Naive thymus-derived CD4-positive, alpha-beta T cell (primary cell): Measurements from ENCODE around the gene FABP3. TPM values are rescaled to one million over a fixed set of nuclear protein-coding genes. Genes with fewer than 3 reads are reported as not detected.

ENCODE experiments used
- ATAC-seq: fragments of 150-1000 bp; cut with Tn5 transposase; 2 replicates; pipeline ENCODE4 v1.10.0; 2021; ENCODE audit warnings: mild to moderate bottlenecking, moderate library complexity
- CTCF ChIA-PET: fragments of 350-600 bp; sonication (Branson Sonifier 250); formaldehyde crosslinking; loops from one replicate; lab custom pipeline; 2021; ENCODE audit warnings: antibody characterized with exemption; lab: Charles Lee
- POLR2A ChIA-PET: fragments of 350-600 bp; sonication (Branson Sonifier 250); formaldehyde crosslinking; loops from one replicate; lab custom pipeline; 2021; ENCODE audit warnings: antibody characterized with exemption, inconsistent platforms; lab: Charles Lee
- DNase-seq, 9 donors: peaks; one replicate each; pipeline versions ENCODE4 v3.0.0 to v3.0.0-alpha.2; 2020 to 2022; ENCODE audit warnings: mixed read lengths in 1 of 9
- H3K27ac ChIP-seq: one replicate; pipeline ENCODE4 v1.7.0; 2013; ENCODE audit warnings: mild to moderate bottlenecking, low read depth, low read length, moderate library complexity
- H3K27me3 ChIP-seq, 2 donors: one replicate each; pipeline ENCODE4 v1.7.0; 2013; ENCODE audit warnings: low read length in 2 of 2, mild to moderate bottlenecking in 2 of 2, moderate library complexity in 2 of 2; ENCODE audit not compliant: control insufficient read depth in 2 of 2, insufficient read depth in 2 of 2
- H3K36me3 ChIP-seq, 3 experiments: 1 replicate in 2 of 3; 2 replicates in 1 of 3; pipeline ENCODE4 v1.7.0; 2013; ENCODE audit warnings: low read length in 3 of 3, mild to moderate bottlenecking in 3 of 3, moderate library complexity in 1 of 3; ENCODE audit not compliant: insufficient read depth in 3 of 3, control insufficient read depth in 2 of 3
- H3K4me1 ChIP-seq, 2 donors: one replicate each; pipeline ENCODE4 v1.7.0; 2013; ENCODE audit warnings: low read length in 2 of 2, mild to moderate bottlenecking in 2 of 2, moderate library complexity in 1 of 2; ENCODE audit not compliant: control insufficient read depth in 2 of 2, insufficient read depth in 2 of 2
- H3K4me3 ChIP-seq: 2 replicates; pipeline ENCODE4 v1.7.0; 2013; ENCODE audit warnings: mild to moderate bottlenecking, low read length
- H3K9me3 ChIP-seq, 3 experiments: 1 replicate in 2 of 3; 2 replicates in 1 of 3; pipeline ENCODE4 v1.7.0; 2013; ENCODE audit warnings: low read length in 3 of 3; ENCODE audit not compliant: control insufficient read depth in 2 of 3
- H3K27ac Mint-ChIP-seq, 9 donors: one replicate each; pipeline ENCODE4 v1.8.0; 2020 to 2022; ENCODE audit warnings: mixed read lengths in 9 of 9, mild to moderate bottlenecking in 8 of 9, moderate library complexity in 5 of 9, inconsistent platforms in 2 of 9
- H3K27me3 Mint-ChIP-seq, 5 donors: one replicate each; pipeline ENCODE4 v1.8.0; 2021 to 2022; ENCODE audit warnings: mixed read lengths in 5 of 5, mild to moderate bottlenecking in 1 of 5
- H3K36me3 Mint-ChIP-seq, 5 donors: one replicate each; pipeline ENCODE4 v1.8.0; 2020 to 2022; ENCODE audit warnings: mixed read lengths in 5 of 5, mild to moderate bottlenecking in 3 of 5, inconsistent platforms in 1 of 5
- H3K4me1 Mint-ChIP-seq, 7 donors: one replicate each; pipeline ENCODE4 v1.8.0; 2020 to 2022; ENCODE audit warnings: mixed read lengths in 7 of 7, mild to moderate bottlenecking in 3 of 7, inconsistent platforms in 1 of 7
- H3K4me3 Mint-ChIP-seq, 10 donors: one replicate each; pipeline ENCODE4 v1.8.0; 2020 to 2022; ENCODE audit warnings: mild to moderate bottlenecking in 10 of 10, mixed read lengths in 10 of 10, moderate library complexity in 6 of 10, inconsistent platforms in 2 of 10
- H3K9me3 Mint-ChIP-seq, 11 donors: one replicate each; pipeline ENCODE4 v1.8.0; 2020 to 2022; ENCODE audit warnings: mixed read lengths in 11 of 11, mild to moderate bottlenecking in 4 of 11, inconsistent platforms in 1 of 11, moderate library complexity in 1 of 11
- intact Hi-C, 2 donors: fragments of 100-400 bp; cut with micrococcal nuclease; formaldehyde crosslinking; loops; one replicate each; pipeline ENCODE4 v1.15.1; 2023
- polyA plus RNA-seq, 2 donors: library from polyadenylated mRNA; unstranded; fragments of 300-500 nt; fragmentation: Illumina TruSeq; gene quantifications; one replicate each; pipeline ENCODE4 v1.2.3, GENCODE V29; 2021
- total RNA-seq, 6 experiments: library from RNA in 5 of 6; stranded (reverse) in 5 of 6; gene quantifications; 1 replicate in 5 of 6; 2 replicates in 1 of 6; pipeline ENCODE4 v1.2.3 and lab custom pipeline; 2021 to 2026

Gene FABP3
- total and polyA plus RNA-seq, 7 experiments from 2014 or later = 0.67 TPM; not detected in 6

GRCh38 chr1:31382379-31382989 lies 9.6 kb upstream of the FABP3 start:
- no peaks in the 10 kb centered on the region for H3K36me3 ChIP-seq
- H3K4me3 Mint-ChIP-seq = no peak overlapping the region
- no peaks in the 10 kb centered on the region for H3K36me3 Mint-ChIP-seq
- CTCF ChIA-PET = no interaction called here
- peaks cover 0 to 3% (median 0%) of the 10 kb centered on the region in 11 donors for H3K9me3 Mint-ChIP-seq
- ATAC-seq = no peak
- H3K4me1 ChIP-seq = no peaks in the 10 kb centered on the region
- no peak overlapping the region for H3K4me3 ChIP-seq
- no peaks in the 10 kb centered on the region for H3K9me3 ChIP-seq
- H3K27me3 ChIP-seq = no peaks in the 10 kb centered on the region
- no peak for DNase-seq
- POLR2A ChIA-PET = no interaction called here
- H3K27me3 Mint-ChIP-seq = peaks cover 10 to 31% (median 24%) of the 10 kb centered on the region in 5 donors
- intact Hi-C loops = no loop called here
- no peak overlapping the region for H3K27ac Mint-ChIP-seq
- H3K4me1 Mint-ChIP-seq = no peaks in the 10 kb centered on the region
- H3K27ac ChIP-seq = no peak overlapping the region

DNA sequence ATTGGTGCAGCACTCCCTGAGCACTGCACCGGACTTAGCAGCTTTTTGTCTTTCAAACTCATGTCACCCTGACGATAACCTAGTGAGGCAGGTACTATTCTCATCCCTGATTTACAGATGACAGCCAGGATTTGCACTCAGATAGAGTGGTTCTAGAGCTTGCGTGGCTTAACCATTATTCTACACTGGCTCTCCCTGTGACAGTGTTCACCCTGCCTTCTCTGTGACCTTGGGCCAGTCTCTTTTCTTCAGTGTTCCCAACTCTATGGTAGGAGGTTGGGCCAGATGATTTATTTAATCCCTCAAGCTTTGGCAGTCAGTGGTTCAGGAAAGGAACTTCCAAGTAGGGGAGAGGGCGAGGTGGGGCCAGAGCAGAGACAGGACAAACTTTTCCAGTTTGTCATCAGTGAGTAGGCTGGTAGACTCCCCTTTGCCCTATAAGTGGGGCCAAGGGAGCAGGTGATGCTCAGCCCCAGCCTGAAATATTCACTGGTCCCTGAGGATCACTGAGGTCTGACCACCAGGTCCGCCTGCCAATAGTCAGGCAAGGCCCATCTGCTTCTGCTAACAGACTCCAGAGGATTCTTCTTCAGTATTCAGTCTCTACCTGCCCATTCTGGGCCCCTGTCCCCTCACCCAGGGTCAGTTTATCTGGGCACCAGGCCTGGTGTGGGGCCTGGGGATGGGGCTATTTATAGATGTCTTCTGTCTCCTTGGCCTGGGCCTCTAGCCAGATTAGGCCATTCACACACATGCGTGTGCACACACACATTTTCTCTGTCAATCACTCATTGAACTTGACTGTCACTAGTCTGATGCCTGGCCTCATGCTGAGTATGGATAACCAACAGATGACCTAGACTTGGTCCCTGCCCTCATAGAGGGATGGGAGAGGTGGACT lies 8.8 kb upstream of the FABP3 start:
- H3K36me3 ChIP-seq = no peaks in the 10 kb centered on the region
- H3K4me3 ChIP-seq = no peak overlapping the region
- H3K4me1 ChIP-seq = no peaks in the 10 kb centered on the region
- ATAC-seq = no peak
- no peak for DNase-seq
- intact Hi-C loops = no loop called here
- POLR2A ChIA-PET = no interaction called here
- no peaks in the 10 kb centered on the region for H3K36me3 Mint-ChIP-seq
- CTCF ChIA-PET = no interaction called here
- H3K27me3 ChIP-seq = no peaks in the 10 kb centered on the region
- H3K27ac ChIP-seq = no peak overlapping the region
- H3K9me3 Mint-ChIP-seq = peaks cover 0 to 3% (median 0%) of the 10 kb centered on the region in 11 donors
- peaks cover 0 to under 1% (median 0%) of the 10 kb centered on the region in 7 donors for H3K4me1 Mint-ChIP-seq
- no peak overlapping the region for H3K4me3 Mint-ChIP-seq
- no peak overlapping the region for H3K27ac Mint-ChIP-seq
- H3K27me3 Mint-ChIP-seq = peaks cover 10 to 31% (median 24%) of the 10 kb centered on the region in 5 donors
- H3K9me3 ChIP-seq = no peaks in the 10 kb centered on the region

GRCh38 chr1:31380181-31380580 lies 7.3 kb upstream of the FABP3 start:
- no peaks in the 10 kb centered on the region for H3K4me1 ChIP-seq
- H3K4me3 ChIP-seq = no peak overlapping the region
- H3K27ac Mint-ChIP-seq = no peak overlapping the region
- H3K4me1 Mint-ChIP-seq = peaks cover 0 to 4% (median 0%) of the 10 kb centered on the region in 7 donors
- no peaks in the 10 kb centered on the region for H3K9me3 ChIP-seq
- CTCF ChIA-PET = no interaction called here
- peaks cover 0 to 3% (median 0%) of the 10 kb centered on the region in 11 donors for H3K9me3 Mint-ChIP-seq
- H3K36me3 ChIP-seq = no peaks in the 10 kb centered on the region
- no peak overlapping the region for H3K27ac ChIP-seq
- ATAC-seq (no peak), DNase-seq (no peak)
- no peak overlapping the region for H3K4me3 Mint-ChIP-seq
- POLR2A ChIA-PET = no interaction called here
- H3K36me3 Mint-ChIP-seq = no peaks in the 10 kb centered on the region
- no peaks in the 10 kb centered on the region for H3K27me3 ChIP-seq
- peaks cover 10 to 20% (median 14%) of the 10 kb centered on the region in 5 donors for H3K27me3 Mint-ChIP-seq
- intact Hi-C loops = no loop called here

- Mint-ChIP-seq H3K4me3 (no peak overlapping the region), H3K36me3 (no peaks in the 10 kb centered on the region), H3K27me3 (peaks cover 10 to 15% (median 13%) of the 10 kb centered on the region in 5 donors), H3K4me1 (peaks cover 0 to 12% (median 8%) of the 10 kb centered on the region in 7 donors), H3K27ac (no peak overlapping the region), H3K9me3 (peaks cover 0 to 3% (median 0%) of the 10 kb centered on the region in 11 donors)
- Histone ChIP-seq H3K36me3 (no peaks in the 10 kb centered on the region), H3K9me3 (no peaks in the 10 kb centered on the region), H3K27me3 (no peaks in the 10 kb centered on the region), H3K4me1 (no peaks in the 10 kb centered on the region), H3K27ac (no peak overlapping the region), H3K4me3 (no peak overlapping the region)
- POLR2A ChIA-PET = no interaction called here
- CTCF ChIA-PET = no interaction called here
- ATAC-seq = no peak
- no peak for DNase-seq
- intact Hi-C loops = no loop called here
Observed at GRCh38 chr1:31378001-31378400, 5.1 kb upstream of the FABP3 start.

GRCh38 chr1:31377364-31377863 lies 4.5 kb upstream of the FABP3 start:
- intact Hi-C loops = no loop called here
- Mint-ChIP-seq H3K27me3 (peaks cover 5 to 16% (median 11%) of the 10 kb centered on the region in 5 donors), H3K9me3 (peaks cover 0 to 3% (median 0%) of the 10 kb centered on the region in 11 donors), H3K27ac (no peak overlapping the region), H3K4me1 (peaks cover 0 to 16% (median 11%) of the 10 kb centered on the region in 7 donors), H3K36me3 (no peaks in the 10 kb centered on the region), H3K4me3 (no peak overlapping the region)
- POLR2A ChIA-PET = no interaction called here
- ATAC-seq (no peak), DNase-seq (no peak)
- H3K9me3 ChIP-seq = no peaks in the 10 kb centered on the region
- H3K4me1 ChIP-seq = no peaks in the 10 kb centered on the region
- H3K27ac ChIP-seq = no peak overlapping the region
- no peak overlapping the region for H3K4me3 ChIP-seq
- CTCF ChIA-PET = interaction anchor here (0.7 kb wide), 1 partner anchor 17 kb away, joined by 6 read pairs; no protein-coding TSS in a partner anchor
- no peaks in the 10 kb centered on the region for H3K27me3 ChIP-seq
- no peaks in the 10 kb centered on the region for H3K36me3 ChIP-seq

- CTCF ChIA-PET = no interaction called here
- H3K4me3 Mint-ChIP-seq = no peak overlapping the region
- H3K36me3 Mint-ChIP-seq = no peaks in the 10 kb centered on the region
Observed at GRCh38 chr1:31376375-31377134, 3.7 kb upstream of the FABP3 start.

More at GRCh38 chr1:31376375-31377134, 3.7 kb upstream of the FABP3 start:
- H3K27ac ChIP-seq = no peak overlapping the region
- H3K9me3 ChIP-seq = no peaks in the 10 kb centered on the region
- H3K27me3 ChIP-seq = no peaks in the 10 kb centered on the region
- Mint-ChIP-seq H3K27ac (no peak overlapping the region), H3K4me1 (peaks cover 0 to 17% (median 14%) of the 10 kb centered on the region in 7 donors), H3K27me3 (peaks cover 0 to 21% (median 5%) of the 10 kb centered on the region in 5 donors), H3K9me3 (peaks cover 0 to 3% (median 0%) of the 10 kb centered on the region in 11 donors)
- no peak overlapping the region for H3K4me3 ChIP-seq
- DNase-seq (no peak), ATAC-seq (no peak)
- no peaks in the 10 kb centered on the region for H3K36me3 ChIP-seq
- intact Hi-C loops = no loop called here
- POLR2A ChIA-PET = no interaction called here
- no peaks in the 10 kb centered on the region for H3K4me1 ChIP-seq
